Naive B cell (primary cell): ENCODE results near the gene SHMT2. TPM values are rescaled to one million over a fixed set of nuclear protein-coding genes. Genes with fewer than 3 reads are reported as not detected.

ENCODE experiments used
- ATAC-seq, 2 donors: fragments of 150-1000 bp; cut with Tn5 transposase; 2 replicates each; pipeline ENCODE4 v1.10.0; 2021; ENCODE audit warnings: low read depth in 2 of 2, mild to moderate bottlenecking in 2 of 2, moderate library complexity in 2 of 2
- DNase-seq: peaks from one replicate; pipeline ENCODE4 v3.0.0; 2022
- H3K27ac Mint-ChIP-seq, 6 donors: one replicate each; pipeline ENCODE4 v1.8.0; 2020 to 2022; ENCODE audit warnings: mild to moderate bottlenecking in 6 of 6, mixed read lengths in 6 of 6, moderate library complexity in 5 of 6, inconsistent platforms in 2 of 6
- H3K27me3 Mint-ChIP-seq, 3 donors: one replicate each; pipeline ENCODE4 v1.8.0; 2021 to 2022; ENCODE audit warnings: mixed read lengths in 3 of 3, mild to moderate bottlenecking in 1 of 3
- H3K36me3 Mint-ChIP-seq, 2 donors: one replicate each; pipeline ENCODE4 v1.8.0; 2020 to 2022; ENCODE audit warnings: mixed read lengths in 2 of 2, inconsistent platforms in 1 of 2, mild to moderate bottlenecking in 1 of 2
- H3K4me1 Mint-ChIP-seq, 3 donors: one replicate each; pipeline ENCODE4 v1.8.0; 2020 to 2022; ENCODE audit warnings: mixed read lengths in 3 of 3, inconsistent platforms in 1 of 3, mild to moderate bottlenecking in 1 of 3, moderate library complexity in 1 of 3
- H3K4me3 Mint-ChIP-seq, 8 donors: one replicate each; pipeline ENCODE4 v1.8.0; 2020 to 2022; ENCODE audit warnings: mild to moderate bottlenecking in 8 of 8, mixed read lengths in 8 of 8, moderate library complexity in 8 of 8, inconsistent platforms in 2 of 8
- H3K9me3 Mint-ChIP-seq, 7 donors: one replicate each; pipeline ENCODE4 v1.8.0; 2020 to 2022; ENCODE audit warnings: mixed read lengths in 7 of 7, mild to moderate bottlenecking in 5 of 7, inconsistent platforms in 2 of 7, moderate library complexity in 1 of 7
- polyA plus RNA-seq, 6 donors: library from polyadenylated mRNA; unstranded; fragments of 300-500 nt; fragmentation: Illumina TruSeq; gene quantifications; one replicate each; pipeline ENCODE4 v1.2.3, GENCODE V29; 2021; ENCODE audit warnings: low read depth in 6 of 6

SHMT2 gene
- polyA plus RNA-seq, 6 donors from 2014 or later = 160 to 183 (median 173) TPM

- Mint-ChIP-seq H3K27me3 (peaks cover 19 to 37% (median 32%) of the 10 kb centered on the region in 3 donors), H3K27ac (peak overlapping the region in 4 of 6 donors; percentile 17 to 90 (median 50)), H3K4me1 (peaks cover 57 to 89% (median 80%) of the 10 kb centered on the region in 3 donors), H3K36me3 (peaks cover 0 to 7% of the 10 kb centered on the region in 2 donors), H3K4me3 (peak overlapping the region in 7 of 8 donors; percentile 31 to 85 (median 78)), H3K9me3 (peaks cover 0 to 5% (median 0%) of the 10 kb centered on the region in 7 donors)
- ATAC-seq (no peak), DNase-seq (no peak)
These were observed 2.0 kb upstream of the SHMT2 start for GRCh38 chr12:57227315-57228115.

- H3K9me3 Mint-ChIP-seq = peaks cover 0 to 5% (median 0%) of the 10 kb centered on the region in 7 donors
- peaks cover 10 to 21% (median 15%) of the 10 kb centered on the region in 3 donors for H3K27me3 Mint-ChIP-seq
- H3K4me1 Mint-ChIP-seq = peaks cover 58 to 88% (median 80%) of the 10 kb centered on the region in 3 donors
- H3K4me3 Mint-ChIP-seq = peak overlapping the region; percentile 96 to 99 (median 98)
- peaks cover 1 to 23% of the 10 kb centered on the region in 2 donors for H3K36me3 Mint-ChIP-seq
- ATAC-seq (no peak), DNase-seq (no peak)
- peak overlapping the region; percentile 93 to 97 (median 96) for H3K27ac Mint-ChIP-seq
These were observed 371 bp upstream of the SHMT2 start for GRCh38 chr12:57229046-57229633.

- peaks cover 0 to 2% (median 0%) of the 10 kb centered on the region in 7 donors for H3K9me3 Mint-ChIP-seq
- peaks cover 66 to 88% (median 88%) of the 10 kb centered on the region in 3 donors for H3K4me1 Mint-ChIP-seq
- H3K4me3 Mint-ChIP-seq = peak overlapping the region; percentile 96 to 99 (median 98)
- no peak for DNase-seq
- H3K27ac Mint-ChIP-seq = peak overlapping the region in 4 of 6 donors; percentile 66 to 93 (median 84)
- no peak for ATAC-seq
- peaks cover 3 to 13% (median 6%) of the 10 kb centered on the region in 3 donors for H3K27me3 Mint-ChIP-seq
- H3K36me3 Mint-ChIP-seq = peaks cover 6 to 30% of the 10 kb centered on the region in 2 donors
These were observed 1.1 kb downstream of the SHMT2 start for GRCh38 chr12:57230381-57231155.

- DNase-seq = no peak
- no peaks in the 10 kb centered on the region for H3K9me3 Mint-ChIP-seq
- H3K27me3 Mint-ChIP-seq = peaks cover 4% of the 10 kb centered on the region in 3 donors
- H3K36me3 Mint-ChIP-seq = peaks cover 6 to 30% of the 10 kb centered on the region in 2 donors
- ATAC-seq = no peak
- peak overlapping the region in 3 of 6 donors; percentile 11 to 79 (median 33) for H3K27ac Mint-ChIP-seq
- peak overlapping the region; percentile 96 to 99 (median 98) for H3K4me3 Mint-ChIP-seq
- H3K4me1 Mint-ChIP-seq = peaks cover 66 to 88% (median 88%) of the 10 kb centered on the region in 3 donors
These were observed 1.9 kb downstream of the SHMT2 start for GRCh38 chr12:57231276-57232021.

- Mint-ChIP-seq H3K36me3 (peaks cover 6 to 30% of the 10 kb centered on the region in 2 donors), H3K27ac (peak overlapping the region in 2 of 6 donors; percentile 19 to 92), H3K27me3 (peaks cover 3 to 7% (median 4%) of the 10 kb centered on the region in 3 donors), H3K4me3 (peak overlapping the region in 6 of 8 donors; percentile 11 to 98 (median 72)), H3K9me3 (no peaks in the 10 kb centered on the region), H3K4me1 (peaks cover 69 to 91% (median 89%) of the 10 kb centered on the region in 3 donors)
- no peak for ATAC-seq
- DNase-seq = no peak
These were observed 2.7 kb downstream of the SHMT2 start for GRCh38 chr12:57232156-57232756.

GRCh38 chr12:57233357-57234232 is 4.1 kb downstream of the SHMT2 start:
- Mint-ChIP-seq H3K9me3 (no peaks in the 10 kb centered on the region), H3K27me3 (peaks cover 5 to 20% (median 13%) of the 10 kb centered on the region in 3 donors), H3K27ac (peak overlapping the region; percentile 91 to 98 (median 95)), H3K36me3 (peaks cover 6 to 30% of the 10 kb centered on the region in 2 donors), H3K4me3 (peak overlapping the region in 7 of 8 donors; percentile 78 to 98 (median 88)), H3K4me1 (peaks cover 74 to 94% (median 93%) of the 10 kb centered on the region in 3 donors)
- DNase-seq = no peak
- ATAC-seq = no peak

GRCh38 chr12:57234233-57234570 is 4.7 kb downstream of the SHMT2 start:
- DNase-seq (no peak), ATAC-seq (no peak)
- Mint-ChIP-seq H3K27me3 (peaks cover 10 to 24% (median 19%) of the 10 kb centered on the region in 3 donors), H3K36me3 (peaks cover 6 to 30% of the 10 kb centered on the region in 2 donors), H3K9me3 (no peaks in the 10 kb centered on the region), H3K4me3 (peak overlapping the region; percentile 73 to 92 (median 86)), H3K4me1 (peaks cover 72 to 94% (median 94%) of the 10 kb centered on the region in 3 donors), H3K27ac (peak overlapping the region; percentile 91 to 98 (median 95))

GRCh38 chr12:57234571-57235016 is 5.1 kb downstream of the SHMT2 start:
- Mint-ChIP-seq H3K36me3 (peaks cover 6 to 30% of the 10 kb centered on the region in 2 donors), H3K27me3 (peaks cover 14 to 24% (median 23%) of the 10 kb centered on the region in 3 donors), H3K4me1 (peaks cover 72 to 94% (median 94%) of the 10 kb centered on the region in 3 donors), H3K4me3 (peak overlapping the region; percentile 73 to 92 (median 86)), H3K9me3 (peaks cover 0 to under 1% (median 0%) of the 10 kb centered on the region in 7 donors), H3K27ac (peak overlapping the region; percentile 91 to 98 (median 95))
- ATAC-seq (peak; percentile 73 to 76), DNase-seq (peak; percentile 77)

GRCh38 chr12:57235017-57235727 is 5.7 kb downstream of the SHMT2 start:
- H3K27me3 Mint-ChIP-seq = peaks cover 15 to 26% (median 24%) of the 10 kb centered on the region in 3 donors
- H3K27ac Mint-ChIP-seq = peak overlapping the region in 5 of 6 donors; percentile 91 to 98 (median 96)
- H3K4me3 Mint-ChIP-seq = peak overlapping the region; percentile 73 to 92 (median 86)
- H3K9me3 Mint-ChIP-seq = peaks cover 0 to 1% (median 0%) of the 10 kb centered on the region in 7 donors
- ATAC-seq (peak; percentile 34 to 39), DNase-seq (no peak)
- H3K36me3 Mint-ChIP-seq = peaks cover 6 to 28% of the 10 kb centered on the region in 2 donors
- H3K4me1 Mint-ChIP-seq = peaks cover 70 to 94% (median 94%) of the 10 kb centered on the region in 3 donors

GRCh38 chr12:57235728-57236131 is 6.2 kb downstream of the SHMT2 start:
- Mint-ChIP-seq H3K36me3 (peaks cover 6 to 23% of the 10 kb centered on the region in 2 donors), H3K4me3 (peak overlapping the region in 7 of 8 donors; percentile 64 to 91 (median 74)), H3K4me1 (peaks cover 70 to 94% (median 94%) of the 10 kb centered on the region in 3 donors), H3K27ac (peak overlapping the region in 5 of 6 donors; percentile 50 to 98 (median 92)), H3K27me3 (peaks cover 21 to 28% (median 26%) of the 10 kb centered on the region in 3 donors), H3K9me3 (peaks cover 0 to 1% (median 0%) of the 10 kb centered on the region in 7 donors)
- no peak for ATAC-seq
- no peak for DNase-seq
